ENCODE data around the gene SHC2. TPM values are rescaled to one million over a fixed set of nuclear protein-coding genes. Genes with fewer than 3 reads are reported as not detected.

The SHC2 gene
- total RNA-seq, 2 donors from 2014 or later, result 2.7 to 9.5 TPM

DNA sequence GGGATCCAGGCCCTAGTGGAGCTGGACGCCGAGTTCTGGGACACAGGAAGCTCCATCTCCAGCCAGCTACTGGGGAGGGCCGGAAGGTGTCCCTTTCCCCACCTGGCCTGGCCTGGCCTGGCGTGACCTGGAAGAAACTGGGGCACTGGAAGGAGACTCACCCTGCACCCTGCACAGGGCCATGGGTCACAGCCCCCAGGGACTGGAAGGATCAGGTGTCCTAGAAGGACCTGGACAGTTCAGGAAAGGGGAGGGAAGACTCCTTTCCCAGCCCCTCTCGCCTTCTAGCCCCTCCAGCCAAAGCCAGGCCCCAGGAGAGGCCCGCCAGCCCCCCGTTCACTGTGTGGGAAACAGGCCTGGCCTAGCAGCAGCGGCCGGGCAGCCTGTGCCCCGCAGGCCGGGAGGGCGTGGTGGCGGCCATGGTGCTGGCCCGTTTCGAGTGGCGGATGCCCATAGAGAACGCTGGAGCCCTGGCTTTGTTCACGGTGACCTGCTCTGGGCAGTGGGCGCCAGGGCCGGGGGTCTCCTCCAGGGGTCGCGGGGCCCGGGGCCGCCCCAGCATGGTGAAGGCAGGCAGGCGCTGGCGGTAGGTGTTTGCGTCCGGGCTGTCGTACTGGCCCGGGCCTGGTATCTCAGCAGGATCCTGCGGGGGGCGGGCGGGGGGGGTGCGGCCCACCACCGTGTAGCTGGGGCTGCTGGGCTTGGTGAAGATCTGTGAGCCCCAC lies 2.8 kb upstream of the SHC2 start:
- H3K9ac ChIP-seq (ENCODE audit: low read depth in 2 of 2, low read length in 2 of 2), result no peak overlapping the region
- H3K27me3 ChIP-seq, result no peaks in the 10 kb centered on the region
- TF ChIP-seq, protein P1, sequence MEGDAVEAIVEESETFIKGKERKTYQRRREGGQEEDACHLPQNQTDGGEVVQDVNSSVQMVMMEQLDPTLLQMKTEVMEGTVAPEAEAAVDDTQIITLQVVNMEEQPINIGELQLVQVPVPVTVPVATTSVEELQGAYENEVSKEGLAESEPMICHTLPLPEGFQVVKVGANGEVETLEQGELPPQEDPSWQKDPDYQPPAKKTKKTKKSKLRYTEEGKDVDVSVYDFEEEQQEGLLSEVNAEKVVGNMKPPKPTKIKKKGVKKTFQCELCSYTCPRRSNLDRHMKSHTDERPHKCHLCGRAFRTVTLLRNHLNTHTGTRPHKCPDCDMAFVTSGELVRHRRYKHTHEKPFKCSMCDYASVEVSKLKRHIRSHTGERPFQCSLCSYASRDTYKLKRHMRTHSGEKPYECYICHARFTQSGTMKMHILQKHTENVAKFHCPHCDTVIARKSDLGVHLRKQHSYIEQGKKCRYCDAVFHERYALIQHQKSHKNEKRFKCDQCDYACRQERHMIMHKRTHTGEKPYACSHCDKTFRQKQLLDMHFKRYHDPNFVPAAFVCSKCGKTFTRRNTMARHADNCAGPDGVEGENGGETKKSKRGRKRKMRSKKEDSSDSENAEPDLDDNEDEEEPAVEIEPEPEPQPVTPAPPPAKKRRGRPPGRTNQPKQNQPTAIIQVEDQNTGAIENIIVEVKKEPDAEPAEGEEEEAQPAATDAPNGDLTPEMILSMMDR (IDR thresholded peaks at IDR 0.05), result no peak
- H3K4me1 ChIP-seq, result no peaks in the 10 kb centered on the region
- intact Hi-C loops (cut with DNase I), result no loop called here
- H3K4me3 ChIP-seq, result no peak overlapping the region
- H3K27ac ChIP-seq, result no peak overlapping the region
- H3K9me3 ChIP-seq, result no peaks in the 10 kb centered on the region
- DNase-seq, result no peak
- no peaks in the 10 kb centered on the region for H3K36me3 ChIP-seq

DNA sequence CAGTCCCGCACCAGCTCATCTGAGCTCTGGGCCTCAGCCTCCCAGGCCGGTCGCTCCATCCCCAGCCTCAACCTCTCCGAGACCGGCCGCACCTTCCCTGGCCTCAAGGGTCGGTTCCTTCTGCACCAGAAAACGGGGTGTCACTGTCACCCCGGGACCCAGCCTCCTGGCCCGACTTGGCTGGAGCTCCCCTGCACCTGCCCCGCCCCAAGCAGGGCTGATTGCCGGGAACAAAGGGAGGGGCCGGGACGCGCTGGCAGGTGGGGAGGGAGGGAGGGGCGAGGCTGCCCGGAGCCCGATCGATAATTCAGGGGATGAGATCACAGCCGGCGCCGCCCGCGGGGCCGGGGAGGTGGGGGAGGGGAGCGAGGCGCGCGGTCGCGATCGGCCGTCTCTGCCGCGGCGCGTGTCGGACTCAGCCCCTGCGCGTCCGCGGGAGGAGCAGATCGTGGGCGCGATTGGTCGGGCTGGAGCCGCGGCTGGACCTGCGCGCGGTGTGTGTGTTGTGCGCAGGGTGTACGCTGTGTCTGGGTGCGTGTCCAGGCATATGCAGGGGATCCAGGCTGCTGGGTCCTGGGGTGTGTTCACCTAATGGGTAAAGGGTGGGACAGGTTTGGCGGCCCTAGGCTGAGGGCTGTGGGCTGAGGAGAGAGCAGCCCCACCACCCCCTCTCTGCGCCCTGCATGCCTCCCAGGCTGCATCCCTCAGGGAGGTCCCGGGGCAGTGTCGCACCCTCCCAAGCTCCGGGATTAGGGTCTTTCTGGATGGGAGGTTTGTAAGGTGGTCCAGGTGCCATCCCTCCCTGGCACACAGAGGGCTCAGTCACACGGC lies 1.1 kb upstream of the SHC2 start:
- no peaks in the 10 kb centered on the region for H3K36me3 ChIP-seq
- no peak overlapping the region for H3K27ac ChIP-seq
- H3K9ac ChIP-seq (ENCODE audit: low read depth in 2 of 2, low read length in 2 of 2), result peak overlapping the region in 1 of 2 donors; percentile 5
- peak; percentile 72 for DNase-seq
- no peaks in the 10 kb centered on the region for H3K9me3 ChIP-seq
- TF ChIP-seq, protein P1 (IDR thresholded peaks at IDR 0.05), result no peak
- H3K27me3 ChIP-seq, result no peaks in the 10 kb centered on the region
- H3K4me1 ChIP-seq, result no peaks in the 10 kb centered on the region
- intact Hi-C loops (cut with DNase I), result no loop called here
- peak overlapping the region; percentile 6 for H3K4me3 ChIP-seq

DNA sequence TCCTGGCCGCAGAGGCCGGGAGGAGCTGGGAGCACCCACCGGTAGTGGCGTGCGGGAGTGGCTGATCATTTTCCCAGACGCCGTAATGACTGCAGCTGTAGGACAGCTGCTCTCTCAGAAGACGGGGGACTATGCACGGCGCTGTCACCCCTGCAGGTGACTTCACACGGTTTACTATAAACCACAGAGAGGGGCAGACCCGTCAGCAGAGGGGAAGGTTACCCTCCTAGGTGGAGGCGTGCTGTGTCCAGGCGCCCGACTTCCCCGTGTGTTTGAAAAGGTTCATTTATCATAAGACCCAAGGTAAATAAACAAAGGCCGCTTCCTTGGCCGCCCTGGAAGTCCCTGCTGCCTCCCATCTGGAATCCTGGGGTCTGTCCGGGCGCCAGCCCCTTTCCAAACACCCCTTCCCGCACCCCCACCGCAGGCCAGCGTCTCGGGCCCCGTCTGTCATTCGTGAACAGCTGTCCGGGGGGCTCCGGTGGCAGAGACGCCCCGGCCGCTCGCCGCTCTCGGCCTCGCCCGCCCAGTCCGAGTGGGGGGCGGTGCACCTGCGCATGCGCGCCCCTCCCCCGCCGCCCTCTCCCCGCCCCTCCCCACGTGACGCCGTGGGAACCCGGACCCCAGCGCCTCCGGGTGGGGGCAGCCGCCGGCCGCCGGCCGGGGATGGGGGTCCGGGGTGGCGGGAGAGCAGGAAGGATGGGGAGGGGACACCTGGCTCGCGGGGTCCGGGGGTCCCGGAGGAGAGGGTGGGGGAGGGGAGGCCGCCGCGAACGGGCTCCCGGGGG lies 915 bp downstream of the SHC2 start:
- H3K27ac ChIP-seq, result peak overlapping the region; percentile 65
- no peaks in the 10 kb centered on the region for H3K4me1 ChIP-seq
- peak overlapping the region; percentile 57 for H3K4me3 ChIP-seq
- TF ChIP-seq, protein P1 (IDR thresholded peaks at IDR 0.05), result no peak
- intact Hi-C loops (cut with DNase I), result no loop called here
- no peaks in the 10 kb centered on the region for H3K36me3 ChIP-seq
- peak overlapping the region; percentile 3 to 73 for H3K9ac ChIP-seq (ENCODE audit: low read depth in 2 of 2, low read length in 2 of 2)
- DNase-seq, result peak; percentile 56
- H3K27me3 ChIP-seq, result no peaks in the 10 kb centered on the region
- H3K9me3 ChIP-seq, result no peaks in the 10 kb centered on the region

DNA sequence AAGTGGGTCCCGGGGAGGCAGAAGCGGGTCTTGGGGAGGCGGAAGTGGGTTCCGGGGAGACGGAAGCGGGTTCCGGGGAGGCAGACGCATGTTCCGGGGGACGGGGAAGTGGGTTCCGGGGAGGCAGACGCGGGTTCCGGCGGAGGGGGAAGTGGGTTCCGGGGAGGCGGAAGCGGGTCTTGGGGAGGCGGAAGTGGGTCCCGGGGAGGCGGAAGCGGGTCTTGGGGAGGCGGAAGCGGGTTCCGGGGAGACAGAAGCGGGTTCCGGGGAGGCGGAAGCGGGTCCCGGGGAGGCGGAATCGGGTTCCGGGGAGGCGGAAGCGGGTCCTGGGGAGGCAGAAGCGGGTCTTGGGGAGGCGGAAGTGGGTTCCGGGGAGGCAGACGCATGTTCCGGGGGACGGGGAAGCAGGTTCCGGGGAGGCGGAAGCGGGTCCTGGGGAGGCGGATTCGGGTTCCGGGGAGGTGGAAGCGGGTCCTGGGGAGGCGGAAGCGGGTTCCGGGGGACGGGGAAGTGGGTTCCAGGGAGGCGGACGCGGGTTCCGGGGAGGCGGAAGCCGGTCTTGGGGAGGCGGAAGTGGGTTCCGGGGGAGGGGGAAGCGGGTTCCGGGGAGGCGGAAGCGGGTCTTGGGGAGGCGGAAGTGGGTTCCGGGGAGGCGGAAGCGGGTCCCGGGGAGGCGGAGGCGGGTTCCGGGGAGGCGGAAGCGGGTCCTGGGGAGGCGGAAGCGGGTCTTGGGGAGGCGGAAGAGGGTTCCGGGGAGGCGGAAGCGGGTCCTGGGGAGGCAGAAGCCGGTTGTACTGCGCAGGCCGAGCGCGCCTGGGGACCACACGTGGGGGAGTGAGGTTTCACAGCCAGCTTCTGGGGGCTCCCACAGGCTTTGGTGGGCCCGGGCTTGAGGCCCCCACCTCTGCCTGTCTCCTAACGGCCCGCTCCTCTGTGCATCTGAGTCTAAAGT lies 2.5 kb downstream of the SHC2 start:
- Histone ChIP-seq H3K27ac (no peak overlapping the region), H3K4me1 (no peaks in the 10 kb centered on the region), H3K36me3 (no peaks in the 10 kb centered on the region), H3K4me3 (no peak overlapping the region), H3K9ac (ENCODE audit: low read depth in 2 of 2, low read length in 2 of 2) (no peak overlapping the region), H3K9me3 (no peaks in the 10 kb centered on the region), H3K27me3 (no peaks in the 10 kb centered on the region)
- TF ChIP-seq, protein P1 (IDR thresholded peaks at IDR 0.05), result no peak
- intact Hi-C loops (cut with DNase I), result no loop called here
- DNase-seq, result no peak
